HG03025 (cell line): ENCODE data around the gene SOX1.

Experiments
- ATAC-seq: cut with Tn5 transposase; IDR thresholded peaks from one replicate; pipeline ENCODE4 v1.9.1; 2021; ENCODE audit warnings: mild to moderate bottlenecking, moderate library complexity; ENCODE audit not compliant: unreplicated experiment, low FRiP score

SOX1 gene

DNA sequence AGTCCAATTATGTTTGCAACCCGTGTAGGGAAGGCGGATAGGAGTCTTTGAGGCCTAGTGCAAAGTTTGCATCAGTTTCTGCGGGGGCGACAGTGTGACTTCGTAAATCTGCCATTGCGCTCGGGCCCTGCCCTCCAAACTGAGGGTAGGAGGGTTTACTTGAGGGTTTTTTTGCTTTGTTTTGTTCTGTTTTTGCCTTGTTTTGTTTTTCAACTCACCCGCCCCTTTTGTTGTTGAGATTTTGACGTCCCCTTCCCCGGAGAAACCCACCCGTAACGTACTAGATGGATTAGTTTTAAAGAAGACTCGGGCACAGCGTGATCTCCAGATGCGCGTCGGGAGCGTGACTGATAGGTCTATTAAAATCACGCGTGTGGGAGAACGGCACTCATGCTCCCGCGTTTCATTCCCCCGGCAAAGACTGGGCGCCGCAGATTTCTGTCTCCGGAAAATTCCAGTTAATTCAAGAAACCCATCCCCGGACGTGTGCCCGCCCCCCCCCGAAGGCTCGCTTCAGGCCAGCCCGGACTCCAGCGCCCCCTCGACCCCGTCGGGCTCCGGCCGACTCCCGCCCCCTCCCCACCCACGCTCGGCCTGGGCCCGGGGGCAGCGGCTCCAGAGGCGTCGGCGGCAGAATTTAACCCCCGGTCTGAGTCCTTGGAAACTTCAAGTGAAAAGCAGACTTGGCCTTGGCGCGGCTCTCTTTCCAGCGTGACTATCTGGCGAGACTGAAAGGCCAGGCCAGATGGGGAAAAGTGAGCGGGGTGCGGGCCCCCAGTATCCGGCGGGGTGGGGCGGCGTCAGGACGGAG lies 5.0 kb downstream of the SOX1 start:
- ATAC-seq: no peak

DNA sequence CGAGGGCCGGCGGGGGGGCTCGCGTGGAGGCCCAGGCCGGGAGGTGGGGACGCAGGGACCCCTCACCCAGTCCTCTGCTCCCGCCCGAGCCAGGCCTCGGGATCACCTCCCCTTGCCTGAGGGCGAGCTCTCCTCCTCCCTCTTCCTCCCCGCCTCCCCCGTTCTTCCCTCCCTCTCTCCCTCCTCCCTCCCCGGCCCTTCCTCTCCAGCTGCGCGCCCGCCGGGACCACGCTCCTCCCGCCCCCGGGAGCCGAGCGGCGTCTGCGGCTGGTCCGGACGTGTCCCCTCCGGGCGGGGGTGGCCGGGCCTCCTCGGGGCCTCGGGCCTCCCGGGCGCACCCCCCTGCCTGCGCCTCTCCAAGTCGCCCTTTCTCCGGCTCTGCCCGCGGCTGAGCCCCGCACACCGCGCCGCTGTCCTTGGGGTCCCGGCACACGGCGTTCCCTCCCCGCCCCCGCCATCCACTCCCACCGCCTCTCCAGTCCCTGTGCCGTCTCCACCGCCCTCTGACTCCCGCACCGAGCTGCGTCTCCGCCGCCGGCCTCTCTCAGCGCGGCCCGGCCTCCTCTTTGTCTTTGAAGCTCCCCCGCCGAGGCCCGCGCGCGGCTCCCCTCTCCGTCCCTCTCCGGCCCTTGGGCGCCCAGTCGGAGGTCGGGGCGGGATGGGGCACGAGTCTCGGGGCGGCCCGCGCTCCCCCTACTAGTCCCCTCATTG lies 5.7 kb downstream of the SOX1 start:
- ATAC-seq: no peak

DNA sequence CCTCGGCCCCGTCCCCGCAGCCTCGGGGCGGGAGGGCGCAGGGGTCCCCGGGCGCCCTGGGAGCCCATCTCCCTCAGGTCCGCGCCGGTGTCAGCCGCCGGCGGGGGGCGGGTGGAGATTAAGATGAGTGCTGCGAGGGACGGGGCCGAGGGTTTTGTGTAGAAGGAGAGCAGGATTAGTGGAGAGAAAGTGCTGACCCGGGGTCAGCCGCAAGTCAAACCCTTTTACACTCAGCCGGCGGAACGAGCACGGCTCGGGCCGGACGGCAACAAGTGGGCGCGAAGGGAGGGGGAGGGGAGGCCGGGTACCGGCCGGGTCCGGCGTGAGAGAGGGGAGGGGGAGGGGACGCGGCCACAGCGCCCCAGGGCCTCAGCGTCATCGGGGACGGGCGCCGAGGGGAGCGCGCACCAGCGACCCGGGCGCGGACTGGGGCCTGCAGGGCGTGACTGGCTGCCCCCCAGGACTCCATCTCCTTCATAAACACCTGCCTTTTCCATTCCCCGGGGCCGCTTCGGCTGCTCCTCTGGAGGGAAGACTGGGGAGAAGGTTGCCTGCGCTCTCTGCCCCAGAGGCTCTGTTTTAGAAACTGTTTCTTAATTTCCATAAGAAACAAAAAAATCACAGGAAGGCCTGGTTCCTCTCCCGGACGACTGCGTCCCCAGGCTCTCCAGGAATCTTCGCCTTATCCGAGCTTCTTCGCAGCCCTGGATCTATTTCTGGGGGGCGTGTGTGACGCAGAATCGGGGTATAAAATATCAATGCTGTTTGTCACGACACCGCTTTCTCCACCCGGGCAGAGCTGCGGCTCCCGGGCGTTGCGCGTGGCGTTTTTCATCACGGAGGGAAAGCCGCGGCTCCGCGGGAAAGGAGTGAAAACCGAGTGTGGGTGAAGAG lies 6.5 kb downstream of the SOX1 start:
- no peak for ATAC-seq

DNA sequence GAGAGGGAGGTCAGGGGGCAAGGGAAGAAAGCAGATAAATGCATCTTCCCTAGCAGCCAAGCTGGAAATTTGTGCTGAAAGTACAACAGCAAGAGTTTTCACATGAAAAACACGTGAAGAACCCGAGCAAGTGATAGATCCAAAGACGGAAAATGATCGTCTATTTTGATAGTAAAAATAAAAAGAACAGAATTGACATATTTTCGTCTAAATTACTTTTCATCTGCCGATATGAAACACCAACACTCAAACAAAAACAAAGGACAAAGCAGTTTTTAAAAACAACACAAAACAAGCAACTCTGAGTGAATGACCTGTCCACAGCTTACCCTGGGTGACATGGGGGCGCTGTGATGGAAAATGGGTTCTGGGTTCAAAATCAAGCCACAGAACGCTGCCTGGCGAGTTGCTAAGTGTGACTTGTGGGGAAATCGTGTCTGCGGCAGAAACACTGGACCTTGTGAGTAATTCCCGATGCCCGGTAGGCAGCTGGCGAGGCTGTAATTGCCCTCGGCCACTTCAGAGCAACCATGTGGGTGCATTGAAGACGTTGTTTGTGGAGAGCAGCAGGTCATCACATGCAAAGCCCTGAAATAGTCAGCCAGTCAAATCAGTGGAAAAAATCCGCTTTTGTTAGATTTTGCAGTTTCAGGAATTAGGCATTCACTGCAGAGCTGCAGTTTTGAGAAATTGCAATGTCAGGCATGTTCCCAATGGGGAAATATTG lies 7.4 kb downstream of the SOX1 start:
- ATAC-seq: no peak

DNA sequence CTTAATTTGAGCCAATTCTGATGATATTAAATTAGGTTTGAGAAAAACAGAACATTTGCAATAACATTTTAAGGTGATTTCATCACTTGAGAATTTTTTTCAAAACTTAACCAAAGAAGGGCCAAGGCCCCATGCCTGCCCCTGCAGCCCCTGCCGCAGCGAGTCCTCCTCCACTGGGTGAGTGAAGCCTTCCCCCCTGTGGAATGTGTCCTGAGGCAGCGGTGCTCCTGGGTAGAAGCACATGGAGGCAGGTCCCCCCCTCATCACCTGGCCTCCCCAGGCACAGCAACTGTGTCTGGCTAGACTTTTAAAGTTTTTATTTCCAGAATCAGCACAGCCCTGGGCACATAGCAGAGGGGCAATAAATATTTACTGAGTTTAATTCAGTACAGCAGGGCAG lies 10.8 kb downstream of the SOX1 start:
- no peak for ATAC-seq

DNA sequence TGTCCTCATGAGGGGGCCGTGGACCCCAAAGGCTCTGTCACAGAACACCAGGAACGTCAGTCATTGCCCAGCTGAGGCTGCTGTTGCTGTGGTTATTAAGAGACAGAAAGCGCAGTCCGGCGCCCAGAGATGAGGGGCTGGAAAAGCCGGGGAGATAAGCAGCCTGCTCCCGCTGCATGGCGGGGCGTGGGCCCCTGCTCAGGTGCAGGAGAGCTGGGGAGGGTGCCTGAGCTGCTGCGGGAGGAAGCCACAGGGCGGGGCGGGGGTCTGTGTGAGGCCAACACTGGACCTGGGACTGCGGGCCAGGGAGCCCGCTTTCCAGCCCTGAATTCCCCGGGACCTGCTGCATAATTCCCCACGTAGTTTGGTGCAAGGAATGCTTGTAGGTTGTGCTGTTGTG lies 11.3 kb downstream of the SOX1 start:
- no peak for ATAC-seq

DNA sequence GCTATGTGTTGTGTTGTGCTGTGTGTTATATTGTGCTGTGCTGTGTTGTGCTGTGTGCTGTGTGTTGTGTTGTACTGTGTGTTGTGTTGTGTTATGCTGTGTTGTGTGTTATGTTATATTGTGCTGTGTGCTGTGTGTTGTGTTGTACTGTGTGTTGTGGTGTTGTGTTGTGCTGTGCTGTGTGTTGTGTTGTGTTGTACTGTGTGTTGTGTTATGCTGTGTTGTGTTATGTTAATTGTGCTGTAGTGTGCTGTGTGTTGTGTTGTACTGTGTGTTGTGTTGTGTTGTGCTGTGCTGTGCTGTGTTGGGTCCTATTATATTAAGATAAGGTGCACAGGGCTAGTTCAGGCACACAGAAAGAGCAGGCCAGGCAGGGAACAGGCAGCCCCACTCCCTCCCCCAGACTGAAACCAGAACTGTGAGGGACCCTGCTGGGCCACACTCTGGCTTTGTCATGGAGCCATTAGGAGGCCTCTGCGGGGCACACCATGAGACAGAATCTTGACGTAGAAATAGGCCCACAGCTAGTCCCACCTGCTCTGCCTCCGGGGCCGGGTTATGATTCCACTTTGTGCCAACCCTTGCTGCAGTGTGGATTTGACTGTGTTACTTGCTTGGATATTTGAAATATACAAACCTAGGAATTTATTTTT lies 12.1 kb downstream of the SOX1 start:
- ATAC-seq: no peak

DNA sequence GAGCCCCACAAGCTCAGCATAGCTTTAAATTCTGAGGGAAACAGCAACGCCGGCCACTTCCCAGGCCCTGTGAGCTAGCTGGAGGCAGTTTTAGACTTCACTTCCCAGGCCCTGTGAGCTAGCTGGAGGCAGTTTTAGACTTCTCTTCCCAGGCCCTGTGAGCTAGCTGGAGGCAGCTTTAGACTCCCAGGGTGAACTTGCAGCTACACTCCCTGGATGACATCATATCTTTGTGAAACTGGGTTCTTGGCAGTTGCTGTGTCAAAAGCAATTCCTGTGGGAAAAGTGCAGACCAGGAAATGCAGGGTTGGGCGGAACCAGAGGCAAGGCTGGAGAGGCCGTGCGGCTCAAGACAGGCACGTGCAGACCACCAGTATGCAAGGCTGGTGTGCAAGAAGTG lies 12.7 kb downstream of the SOX1 start:
- no peak for ATAC-seq

DNA sequence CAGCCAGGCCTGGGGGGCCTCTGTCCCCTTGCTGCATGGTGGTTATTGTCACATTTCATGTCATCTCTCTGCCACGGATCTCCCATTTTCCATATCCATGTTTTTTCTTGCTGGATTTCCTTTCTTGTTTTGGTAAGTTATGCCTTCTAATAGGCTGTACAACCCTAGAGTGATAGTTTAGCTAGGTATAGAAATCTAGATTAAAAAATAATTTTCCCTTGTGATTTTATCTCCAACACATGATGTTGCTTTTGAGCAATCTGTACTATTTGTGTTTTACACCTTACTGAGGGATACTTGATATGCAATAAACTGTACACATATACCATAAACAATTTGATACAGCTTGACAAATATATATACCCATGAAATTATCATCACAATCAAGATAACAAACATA lies 17.0 kb downstream of the SOX1 start:
- ATAC-seq: no peak

DNA sequence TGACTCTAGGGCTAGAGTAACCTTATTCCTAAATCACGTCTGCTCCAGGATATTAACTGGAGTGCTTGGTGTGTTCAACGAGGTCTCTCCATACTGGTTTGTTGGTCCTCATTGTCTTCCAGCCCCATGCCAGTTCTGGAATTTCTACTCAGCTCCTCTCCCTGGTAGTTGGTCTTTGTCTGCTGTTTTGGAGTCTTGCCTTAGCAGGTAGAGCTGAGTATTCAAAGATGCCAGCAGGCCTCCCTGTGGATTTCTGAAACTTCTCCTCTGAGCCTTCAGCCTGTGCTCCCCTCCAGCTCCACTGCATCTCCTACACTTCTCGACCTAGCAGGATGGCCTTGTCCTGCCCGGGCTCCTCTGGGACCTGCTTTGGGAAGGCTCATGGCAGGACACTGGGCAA lies 25.5 kb downstream of the SOX1 start:
- ATAC-seq: no peak

DNA sequence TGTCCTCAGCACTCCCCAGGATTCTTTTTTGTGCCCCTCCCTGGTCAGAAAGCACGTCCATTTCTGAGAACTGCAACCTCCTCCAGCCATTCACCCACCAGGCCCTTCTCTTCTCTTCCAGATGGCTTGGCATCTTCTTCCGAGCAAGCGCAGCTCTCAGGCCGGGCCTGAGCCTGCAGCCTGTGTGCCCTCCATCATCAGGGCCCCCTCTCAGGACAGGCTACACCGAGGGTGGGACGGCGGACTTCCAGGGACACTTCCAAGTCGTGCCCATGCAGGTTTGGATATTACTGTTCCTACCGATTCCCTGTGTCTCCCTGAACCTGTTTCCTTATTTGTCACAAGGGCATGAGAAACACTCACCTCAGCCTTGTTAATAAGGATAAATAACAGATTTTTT lies 28.4 kb downstream of the SOX1 start:
- ATAC-seq: no peak

DNA sequence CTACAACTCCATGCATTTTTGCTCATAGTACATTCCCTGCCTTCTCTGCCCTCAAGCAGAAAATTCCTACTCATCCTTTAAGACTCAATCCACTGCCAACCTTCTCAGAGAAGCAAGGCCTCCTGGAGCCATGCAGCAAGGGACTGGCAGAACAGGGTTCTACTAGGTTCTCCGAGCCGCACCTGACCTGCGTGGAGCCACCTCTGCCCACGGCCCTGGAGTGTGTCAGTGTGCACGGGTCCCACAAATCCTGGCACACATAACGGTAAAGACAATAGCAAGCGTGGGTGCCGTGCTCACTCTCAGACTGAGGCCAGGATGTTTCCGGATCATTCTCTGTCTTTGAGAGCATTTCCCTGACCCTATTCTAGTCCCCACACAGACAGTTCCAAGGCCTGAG lies 30.0 kb downstream of the SOX1 start:
- no peak for ATAC-seq

DNA sequence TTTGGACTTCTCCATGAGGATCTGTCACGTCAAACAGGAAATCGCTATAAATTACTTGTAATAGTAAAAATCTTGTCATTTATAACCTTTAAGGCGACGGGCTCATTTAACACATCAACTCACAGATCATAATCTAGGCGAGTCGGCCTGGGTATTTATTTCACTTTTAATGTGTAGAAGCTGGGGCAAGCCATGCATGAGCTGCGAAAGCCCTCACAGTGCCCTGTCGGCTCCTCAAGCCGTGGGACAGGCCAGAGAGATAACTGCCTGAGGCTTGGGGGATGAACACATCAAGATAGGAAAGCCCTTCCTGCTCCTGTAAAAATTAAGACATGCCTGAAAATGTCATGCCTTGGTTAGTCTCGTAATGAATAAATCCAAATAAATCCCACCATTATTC lies 30.8 kb downstream of the SOX1 start:
- no peak for ATAC-seq

DNA sequence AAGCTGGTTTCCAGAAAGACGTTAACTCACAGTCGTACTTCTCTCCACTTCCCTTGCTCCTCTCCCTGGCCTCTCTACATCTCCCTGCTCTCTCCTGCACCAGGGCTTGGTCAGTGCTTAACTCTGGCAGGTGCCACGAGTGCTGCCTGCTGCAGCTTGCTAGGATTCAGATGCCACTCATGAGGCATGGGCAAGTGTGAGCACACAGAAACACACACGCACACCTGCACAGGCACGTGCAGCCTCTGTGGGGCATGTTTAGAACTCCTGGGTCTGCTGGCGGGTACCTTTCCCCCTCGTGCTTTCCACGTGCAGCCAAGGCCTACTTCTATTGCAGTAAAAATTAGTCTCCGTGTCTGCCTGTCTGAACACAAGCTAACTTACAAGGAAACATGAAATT lies 31.8 kb downstream of the SOX1 start:
- no peak for ATAC-seq

DNA sequence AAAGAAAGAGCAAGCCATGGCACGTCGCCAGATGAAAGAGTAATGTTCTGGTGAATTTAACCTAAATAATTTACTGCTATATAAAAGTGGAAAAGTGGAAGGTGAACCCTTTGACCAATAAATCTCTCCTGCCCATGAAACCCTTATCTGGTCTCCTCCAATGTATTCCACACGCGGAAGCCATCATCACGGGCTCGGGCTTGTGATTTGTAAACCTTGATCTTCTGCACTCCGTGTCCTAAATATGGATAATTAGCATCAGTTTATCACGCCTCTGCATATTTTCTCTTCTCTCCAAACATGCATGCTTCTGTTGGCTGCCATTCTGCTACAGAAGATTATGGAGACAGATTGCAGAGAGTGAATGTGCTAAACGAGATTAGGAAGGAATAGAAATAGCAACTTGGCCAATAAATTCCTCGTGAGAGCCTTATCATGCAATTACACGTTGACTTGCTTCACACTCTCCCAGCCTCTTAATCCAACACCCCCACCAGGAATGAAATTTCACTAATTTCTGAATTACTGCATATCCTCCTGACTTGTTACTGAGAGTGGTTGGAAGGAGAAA lies 34.5 kb downstream of the SOX1 start:
- ATAC-seq: no peak

DNA sequence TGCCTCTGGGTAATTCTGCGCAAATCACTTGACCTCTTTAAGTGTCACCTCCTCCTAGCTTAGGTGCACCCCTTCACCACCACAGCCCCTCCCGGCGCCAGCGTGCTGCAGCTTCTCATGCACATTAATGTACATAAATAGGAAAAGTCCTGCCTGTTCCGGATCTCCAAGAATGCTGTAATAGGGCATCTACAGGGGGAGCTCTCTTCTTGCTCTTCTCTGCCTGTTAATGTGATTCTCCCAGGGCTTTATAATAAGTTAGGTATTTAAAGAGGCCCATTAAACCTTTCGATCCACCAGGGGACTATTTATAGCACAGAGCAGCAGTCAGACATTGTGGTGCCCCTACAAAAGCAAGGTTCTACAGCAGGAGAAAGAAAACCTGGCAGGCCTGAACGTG lies 35.3 kb downstream of the SOX1 start:
- ATAC-seq: no peak

DNA sequence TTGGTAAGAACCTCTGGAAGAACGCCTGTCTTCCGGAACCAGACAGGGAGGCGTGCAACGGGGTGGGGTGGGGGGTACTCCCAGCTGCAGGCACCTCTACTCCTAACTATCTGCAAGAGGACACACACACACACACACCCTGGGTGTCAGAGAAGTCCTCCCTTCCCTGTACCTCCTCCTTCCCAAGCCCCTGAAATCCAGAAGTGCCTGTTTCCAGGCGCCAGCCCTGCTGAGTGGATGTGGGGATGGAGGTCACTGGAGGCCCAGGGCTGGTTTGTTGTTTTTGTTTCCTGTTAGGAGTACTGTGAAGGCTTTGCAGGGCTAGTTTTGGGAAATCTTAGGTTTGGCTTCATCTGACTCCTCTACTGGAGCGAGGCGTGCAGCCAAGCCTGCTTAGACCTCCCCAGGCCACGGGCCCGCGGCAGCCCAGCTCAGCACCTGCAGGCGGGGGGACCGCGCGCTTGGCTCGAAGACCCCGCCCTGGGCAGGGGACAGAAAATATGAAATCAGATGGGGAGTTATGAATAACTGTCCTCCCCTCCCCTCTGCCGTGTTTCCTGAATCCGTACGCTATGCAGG lies 36.4 kb downstream of the SOX1 start:
- ATAC-seq: no peak

DNA sequence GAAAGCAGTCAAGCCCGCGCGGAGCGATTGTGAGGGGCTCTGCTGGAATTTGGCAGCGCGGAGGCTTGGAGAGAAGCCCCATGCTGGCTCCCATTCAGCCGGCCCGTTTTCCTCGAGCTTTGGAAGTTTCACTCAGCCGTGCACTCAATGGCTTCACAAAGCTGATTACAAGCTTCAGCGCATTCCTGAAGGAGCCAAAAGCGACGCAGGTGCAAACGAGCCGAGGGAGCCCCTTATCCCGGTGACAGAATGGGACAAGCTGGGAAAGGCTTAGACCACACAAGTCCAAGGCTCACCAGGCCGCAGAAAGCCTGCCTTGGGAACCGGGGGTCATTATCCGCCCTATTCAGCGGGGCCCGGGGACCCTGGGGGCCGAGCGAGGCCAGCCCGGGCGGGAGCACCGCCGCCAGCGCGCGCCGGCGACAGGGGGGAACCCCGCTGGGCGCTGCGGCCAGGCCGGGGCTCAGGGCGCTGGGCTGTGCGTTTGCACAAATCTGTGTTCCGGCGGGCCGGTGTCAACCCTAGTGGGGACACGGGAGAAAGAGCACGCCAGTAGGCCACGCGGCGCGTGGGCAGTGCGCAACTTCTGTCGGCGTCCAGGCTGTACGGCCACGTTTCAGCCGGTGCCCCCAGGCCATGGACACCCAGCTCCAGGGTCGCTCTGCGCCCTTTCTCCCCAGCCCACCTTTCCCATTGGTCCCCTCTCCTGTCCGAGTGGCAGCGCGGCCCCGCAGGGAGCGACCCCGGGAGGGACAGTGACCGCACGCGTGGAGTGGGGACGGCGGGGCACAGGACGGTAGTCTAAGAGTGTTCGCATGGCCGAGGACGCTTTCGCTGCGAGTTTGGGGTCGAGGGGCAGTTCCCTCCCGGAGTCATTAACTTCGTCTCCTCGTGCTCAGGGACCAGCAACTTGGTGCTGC lies 37.3 kb downstream of the SOX1 start:
- ATAC-seq: no peak
